Measurements from ENCODE around the gene LMNTD2.
A peak's percentile ranks its signal among the peaks of the same experiment; 100 is the strongest.

The LMNTD2 gene

DNA sequence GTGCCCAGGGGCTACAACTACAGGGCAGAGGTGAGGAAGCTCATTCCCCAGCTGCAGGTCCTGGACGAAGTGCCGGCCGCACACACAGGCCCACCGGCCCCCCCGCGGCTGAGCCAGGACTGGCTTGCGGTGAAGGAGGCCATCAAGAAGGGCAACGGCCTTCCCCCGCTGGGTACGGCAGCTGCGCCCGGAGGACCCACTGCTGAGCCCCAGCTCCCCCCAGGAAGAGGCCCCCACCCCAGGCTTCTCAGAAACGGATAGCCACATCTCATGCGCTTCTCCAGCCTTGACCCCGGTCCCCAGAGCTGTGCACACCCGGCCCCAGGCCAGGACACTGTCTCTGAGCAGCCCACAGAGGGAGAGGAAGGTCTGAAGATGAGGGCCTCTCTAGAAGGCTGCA is 9.4 kb downstream of the LMNTD2 start:
- DNase-seq: no peak

DNA sequence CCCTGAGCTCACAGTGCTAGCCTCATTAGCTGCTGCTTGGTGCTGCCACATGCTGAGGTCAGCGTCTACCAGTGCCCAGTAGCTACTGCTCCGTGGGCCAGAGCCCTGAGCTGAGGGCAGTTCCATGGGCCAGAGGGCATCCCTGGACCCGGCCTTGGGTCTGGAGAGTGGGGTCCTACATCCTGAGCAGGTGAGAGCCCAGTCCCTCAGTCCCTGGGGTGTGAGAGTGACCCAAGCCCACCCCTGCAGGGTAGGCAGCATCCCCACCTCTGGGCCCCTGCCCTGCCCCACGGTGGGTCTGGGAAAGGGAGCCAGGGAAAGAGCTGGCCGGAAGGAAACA is 9.8 kb downstream of the LMNTD2 start:
- DNase-seq: no peak

DNA sequence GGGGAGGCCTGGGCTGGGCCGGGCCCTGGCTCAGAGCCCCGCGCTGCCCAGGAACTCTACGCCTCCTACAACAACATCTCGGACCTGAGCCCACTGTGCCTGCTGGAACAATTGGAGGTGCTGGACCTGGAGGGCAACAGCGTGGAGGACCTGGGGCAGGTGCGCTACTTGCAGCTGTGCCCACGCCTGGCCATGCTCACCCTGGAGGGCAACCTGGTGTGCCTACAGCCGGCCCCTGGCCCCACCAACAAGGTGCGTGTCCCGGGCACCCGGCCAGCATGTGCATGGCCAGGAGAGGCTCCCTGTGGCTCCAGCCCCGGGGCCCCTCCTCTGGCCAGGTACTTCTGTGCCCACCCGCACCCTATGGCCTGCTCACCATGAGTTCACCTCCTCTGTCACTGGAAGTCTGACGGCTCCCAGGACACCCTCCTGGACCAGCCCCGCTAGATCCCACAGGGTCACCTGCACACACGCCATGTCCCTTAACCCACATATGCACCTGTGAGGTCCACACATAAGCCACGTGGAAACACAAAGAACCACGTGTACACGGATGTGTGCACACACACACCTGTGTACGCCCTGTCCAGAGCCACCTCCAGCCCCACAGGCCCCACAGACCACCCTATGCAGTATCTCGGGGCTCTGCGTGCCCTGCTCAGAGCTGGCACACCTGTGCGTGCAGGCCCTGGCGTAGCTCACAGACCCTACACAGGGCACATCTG is 10.4 kb downstream of the LMNTD2 start:
- no peak for DNase-seq

DNA sequence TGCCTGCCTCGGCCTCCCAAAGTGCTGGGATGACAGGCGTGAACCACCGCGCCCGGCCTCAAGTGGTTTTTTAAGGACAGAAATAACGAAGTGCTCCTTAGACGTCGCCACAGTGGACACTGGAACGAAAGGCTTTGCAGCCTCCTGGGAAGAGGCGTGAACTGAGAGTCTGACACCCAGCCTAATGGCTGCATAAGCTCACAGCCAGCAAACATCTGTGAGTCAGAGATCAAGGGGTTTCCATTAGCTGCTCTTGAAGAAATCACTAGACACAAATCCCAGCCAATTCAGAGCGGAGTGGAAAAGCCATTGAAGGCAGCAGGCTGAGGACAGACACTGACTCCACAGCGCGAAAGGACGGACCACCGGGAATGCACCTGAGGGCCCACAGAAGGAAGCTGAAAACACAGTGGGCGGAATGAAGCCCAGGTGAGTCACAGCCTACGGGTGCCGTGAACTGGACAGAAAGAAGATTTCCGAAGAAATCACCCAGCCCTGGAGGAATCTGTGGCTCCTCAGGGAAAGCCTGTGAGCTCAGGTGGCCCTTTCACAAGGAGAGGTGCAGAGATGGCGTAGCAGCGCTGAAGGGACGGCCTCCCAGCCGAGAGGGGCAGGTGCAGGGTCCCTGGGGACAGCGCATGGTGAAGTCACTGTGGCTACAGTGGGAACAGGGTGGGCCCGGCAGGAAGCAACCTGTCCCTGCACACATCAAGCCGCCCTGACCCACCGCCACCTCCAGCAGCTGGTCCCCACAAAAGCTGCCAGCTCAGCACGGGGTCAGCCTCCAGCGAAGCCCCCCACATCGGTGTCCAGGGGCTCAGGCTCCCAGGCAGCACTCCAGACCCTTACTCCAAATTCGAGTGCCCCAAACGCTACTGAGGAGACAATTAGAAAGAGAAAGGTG is 11.6 kb downstream of the LMNTD2 start:
- DNase-seq: no peak

DNA sequence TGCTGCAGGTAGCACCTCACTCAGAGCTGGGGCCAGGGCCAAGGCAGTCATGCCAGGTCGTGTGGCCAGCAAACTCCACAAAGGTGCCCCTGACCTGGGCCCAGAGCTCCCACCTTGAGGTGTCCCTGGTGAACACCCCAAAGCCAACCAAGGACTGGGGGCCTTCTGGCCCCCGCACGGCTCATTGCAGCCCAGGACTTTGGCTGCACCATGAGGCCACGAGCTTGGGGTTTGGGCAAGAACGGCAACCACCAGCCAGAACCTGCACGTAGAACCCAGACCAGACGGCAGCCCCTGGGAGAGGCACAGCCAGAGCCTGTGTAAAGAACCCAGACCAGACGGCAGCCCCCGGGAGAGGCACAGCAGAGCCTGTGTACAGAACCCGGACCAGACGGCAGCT is 15.4 kb downstream of the LMNTD2 start:
- DNase-seq: no peak

DNA sequence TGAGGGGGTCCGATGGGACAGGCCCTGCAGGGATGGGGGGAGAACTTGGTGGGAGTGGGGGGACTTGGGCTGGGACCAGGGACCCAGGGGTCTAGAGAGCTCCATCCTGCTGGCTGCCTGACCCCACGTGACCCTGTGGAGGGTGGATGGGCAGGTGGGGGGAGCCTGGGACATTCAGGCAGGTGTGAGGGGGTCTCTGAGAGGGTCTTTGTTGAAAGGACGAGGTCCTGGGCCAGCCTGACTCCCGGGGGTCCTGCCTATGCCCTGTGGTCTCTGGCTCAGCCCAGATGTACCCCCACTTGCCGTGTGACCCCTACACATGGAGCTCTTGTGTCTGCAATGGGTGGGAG is 15.7 kb downstream of the LMNTD2 start:
- DNase-seq: no peak

DNA sequence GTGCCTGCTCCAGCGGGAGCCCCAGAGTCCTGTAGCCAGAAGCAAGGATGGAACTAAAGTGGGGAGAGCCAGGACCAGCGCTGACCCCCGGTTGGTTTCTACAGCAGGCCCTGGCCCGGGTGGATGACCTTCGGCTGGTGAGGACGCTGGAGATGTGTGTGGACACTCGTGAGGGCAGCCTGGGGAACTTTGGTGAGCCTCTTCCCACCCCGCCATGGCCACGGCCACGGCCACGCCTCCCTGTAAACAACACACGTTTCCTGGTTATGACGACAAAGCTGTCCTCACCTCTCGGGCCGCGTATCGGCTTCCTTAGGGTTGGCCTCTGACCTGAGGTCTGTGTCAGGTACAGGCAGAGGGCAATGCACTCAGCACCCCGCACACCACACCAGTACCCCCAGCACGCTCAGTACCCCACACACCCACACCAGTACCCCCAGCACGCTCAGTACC is 19.1 kb downstream of the LMNTD2 start:
- no peak for DNase-seq

DNA sequence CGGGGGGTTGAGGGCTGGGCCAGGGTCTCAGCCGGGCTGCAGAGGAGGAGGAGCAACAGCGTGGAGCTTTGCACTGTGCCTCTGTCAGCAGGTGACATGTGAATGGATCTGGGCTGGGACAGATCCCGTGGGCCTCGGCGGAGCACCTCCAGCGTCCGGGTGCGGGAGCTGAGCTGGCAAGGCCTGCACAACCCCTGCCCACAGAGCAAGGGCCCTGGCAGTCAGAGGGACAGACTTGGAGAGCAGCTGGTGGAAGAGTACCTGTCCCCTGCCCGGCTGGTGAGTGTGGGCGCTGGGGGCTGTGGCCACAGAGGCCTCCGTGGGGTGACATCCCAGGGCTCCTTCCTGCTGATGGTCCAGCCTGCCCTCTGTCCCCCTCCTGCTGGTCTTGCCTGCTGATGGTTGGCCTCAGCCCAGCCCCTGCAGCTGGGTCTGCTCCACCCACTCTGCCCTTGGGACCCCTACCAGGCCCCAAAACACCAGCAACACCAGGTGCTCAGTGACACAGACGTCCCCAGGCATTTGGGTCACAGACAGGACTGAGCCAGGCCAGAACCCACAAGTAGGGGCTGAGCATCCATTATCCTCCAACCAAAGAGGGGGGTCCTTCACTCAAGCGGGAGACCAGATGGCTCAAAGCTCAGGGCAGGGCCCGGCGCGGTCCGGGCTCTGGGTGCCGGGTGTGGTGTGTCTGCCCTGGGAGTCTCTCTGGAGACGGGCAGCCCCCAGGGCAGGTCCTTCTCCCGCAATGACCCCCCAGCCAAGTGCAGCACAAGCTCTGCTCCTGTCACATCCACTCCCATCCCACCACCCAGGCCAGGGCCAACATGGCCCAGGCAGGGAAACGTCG is 19.7 kb downstream of the LMNTD2 start:
- DNase-seq: no peak

DNA sequence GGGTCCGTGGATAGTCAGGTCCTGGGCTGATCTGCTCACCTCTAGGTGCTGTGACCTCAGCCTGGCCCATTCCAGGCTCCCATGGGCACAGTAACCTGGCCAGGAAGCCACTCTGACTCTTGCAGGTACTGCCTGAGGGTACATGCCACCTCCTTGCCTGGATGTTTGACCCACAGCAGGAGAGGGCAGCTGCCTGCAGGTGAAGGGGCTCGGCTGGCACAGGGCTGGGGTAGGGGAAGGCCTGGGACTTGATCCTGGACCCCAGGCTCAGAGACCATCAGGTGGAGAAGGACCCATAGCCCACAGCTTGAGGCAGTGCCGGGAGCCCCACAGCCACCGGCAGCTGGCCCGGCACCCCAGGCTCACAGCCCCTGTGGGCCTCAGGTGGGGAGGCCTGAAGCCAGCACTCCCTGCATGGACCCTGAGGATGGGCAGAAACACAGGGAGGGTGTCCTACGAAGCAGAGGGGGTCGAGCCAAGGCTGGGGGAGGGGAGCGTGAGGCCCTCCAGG is 20.5 kb downstream of the LMNTD2 start:
- no peak for DNase-seq

DNA sequence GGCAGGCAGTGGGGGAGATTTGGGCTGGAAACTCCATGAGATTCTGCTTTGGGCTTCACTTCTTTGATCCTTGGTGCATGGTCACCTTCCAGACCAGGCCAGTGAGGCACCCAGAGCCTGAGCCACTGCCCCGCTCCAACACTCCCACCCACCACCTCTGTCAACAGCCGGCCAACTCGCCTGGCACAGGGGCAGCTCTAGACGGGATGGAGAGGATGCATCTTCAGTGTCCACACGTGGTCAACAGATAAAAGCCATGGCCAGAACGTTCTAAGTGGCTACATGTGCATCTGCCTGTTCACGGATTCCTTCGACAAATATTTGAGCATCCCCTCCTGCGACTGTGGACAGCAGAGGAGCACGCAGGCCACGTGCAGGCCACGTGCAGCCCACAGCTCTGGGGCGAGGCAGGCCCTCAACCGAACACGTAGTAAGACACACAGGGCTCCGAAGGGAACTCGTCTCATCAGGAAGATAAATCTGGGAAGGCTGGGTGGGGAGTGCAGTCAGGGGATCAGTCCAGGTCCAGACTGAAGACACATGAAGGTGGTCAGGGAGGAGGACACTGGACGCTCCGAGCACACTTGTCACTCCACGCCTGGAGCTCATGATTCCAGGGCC is 22.0 kb downstream of the LMNTD2 start:
- DNase-seq: no peak

DNA sequence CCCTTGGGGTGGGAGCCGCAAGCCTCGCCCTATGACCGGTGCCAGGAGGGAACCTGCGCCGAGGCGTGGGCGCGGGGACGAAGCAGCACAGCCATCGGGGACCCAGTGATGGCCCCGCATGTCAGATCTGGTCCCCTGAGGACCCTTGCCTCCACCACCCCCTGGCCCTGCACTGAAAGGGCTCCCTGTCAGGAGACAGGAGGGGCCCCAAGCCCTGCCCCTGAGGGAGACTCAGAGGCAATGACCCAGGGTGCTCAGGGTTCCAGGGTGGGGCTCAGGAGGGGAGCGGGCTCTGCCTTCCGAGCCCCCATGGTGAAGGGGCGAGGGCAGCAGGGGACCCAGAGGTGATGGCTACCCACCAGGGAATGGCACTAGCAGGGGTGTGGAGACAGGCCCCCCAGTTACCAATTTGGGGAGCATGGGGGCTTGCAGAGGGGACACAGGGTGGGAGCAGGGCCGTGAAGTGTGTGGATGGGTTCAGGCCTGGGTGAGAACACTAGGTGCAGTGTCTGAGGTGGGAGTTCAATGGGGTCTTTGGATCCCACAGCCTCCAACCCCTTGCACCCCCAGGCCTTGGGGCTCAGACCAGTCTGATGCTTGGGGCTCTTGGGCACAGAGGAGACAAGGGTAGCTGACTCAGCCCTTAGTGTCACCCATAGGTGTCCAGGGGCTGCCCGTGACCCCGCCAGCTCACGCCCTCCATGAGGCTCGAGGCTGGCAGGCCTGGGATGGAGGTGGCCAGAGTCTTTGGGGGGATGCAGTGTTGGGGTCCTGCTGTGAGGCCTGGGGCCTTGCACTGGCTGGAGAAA is 22.7 kb downstream of the LMNTD2 start:
- DNase-seq: no peak

DNA sequence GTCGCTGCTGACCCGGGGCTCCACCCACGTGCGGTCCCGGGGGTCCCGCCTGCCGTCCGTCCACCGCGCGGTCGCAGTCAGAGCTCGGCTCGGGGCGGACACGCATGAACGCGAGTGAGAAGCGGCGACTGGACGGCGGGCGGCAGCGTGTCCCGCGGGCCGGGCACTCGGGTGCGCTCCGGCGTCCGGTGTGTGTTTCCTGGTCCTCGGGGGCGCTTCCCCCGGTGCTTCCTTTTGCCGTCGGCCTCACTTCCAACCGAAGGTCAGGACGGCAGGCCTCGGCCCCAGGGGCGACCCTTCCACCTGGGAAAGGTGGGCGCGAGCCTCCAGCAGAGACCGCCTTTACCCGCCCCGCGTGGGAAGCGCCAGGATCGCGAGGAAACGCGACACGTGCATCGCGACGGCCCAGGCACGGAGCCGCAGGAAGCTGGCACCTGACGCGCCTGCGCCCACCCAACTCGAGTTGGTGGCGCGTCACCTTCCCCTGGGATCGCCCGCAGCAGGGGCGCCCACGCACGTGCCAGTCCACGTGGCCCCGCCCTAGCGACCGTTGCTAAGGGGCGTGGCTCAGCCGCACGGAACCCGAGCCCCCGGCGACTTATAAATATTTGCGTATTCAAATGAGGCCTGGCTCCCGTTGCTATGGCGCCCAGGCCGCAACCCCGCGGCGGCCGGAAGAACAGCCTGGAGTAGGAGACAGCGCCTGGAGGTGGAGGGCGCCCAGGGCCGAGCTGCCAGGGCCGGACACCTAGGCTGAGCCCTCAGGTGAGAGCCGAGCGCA is 23.5 kb downstream of the LMNTD2 start, which contains the start of gene LRRC56:
Gene LRRC56, plus strand, starts transcription at position 687 of the 781 bp plus-strand sequence. CDS start 3,158 bp downstream, outside the sequence.
- DNase-seq: peak; percentile 93

DNA sequence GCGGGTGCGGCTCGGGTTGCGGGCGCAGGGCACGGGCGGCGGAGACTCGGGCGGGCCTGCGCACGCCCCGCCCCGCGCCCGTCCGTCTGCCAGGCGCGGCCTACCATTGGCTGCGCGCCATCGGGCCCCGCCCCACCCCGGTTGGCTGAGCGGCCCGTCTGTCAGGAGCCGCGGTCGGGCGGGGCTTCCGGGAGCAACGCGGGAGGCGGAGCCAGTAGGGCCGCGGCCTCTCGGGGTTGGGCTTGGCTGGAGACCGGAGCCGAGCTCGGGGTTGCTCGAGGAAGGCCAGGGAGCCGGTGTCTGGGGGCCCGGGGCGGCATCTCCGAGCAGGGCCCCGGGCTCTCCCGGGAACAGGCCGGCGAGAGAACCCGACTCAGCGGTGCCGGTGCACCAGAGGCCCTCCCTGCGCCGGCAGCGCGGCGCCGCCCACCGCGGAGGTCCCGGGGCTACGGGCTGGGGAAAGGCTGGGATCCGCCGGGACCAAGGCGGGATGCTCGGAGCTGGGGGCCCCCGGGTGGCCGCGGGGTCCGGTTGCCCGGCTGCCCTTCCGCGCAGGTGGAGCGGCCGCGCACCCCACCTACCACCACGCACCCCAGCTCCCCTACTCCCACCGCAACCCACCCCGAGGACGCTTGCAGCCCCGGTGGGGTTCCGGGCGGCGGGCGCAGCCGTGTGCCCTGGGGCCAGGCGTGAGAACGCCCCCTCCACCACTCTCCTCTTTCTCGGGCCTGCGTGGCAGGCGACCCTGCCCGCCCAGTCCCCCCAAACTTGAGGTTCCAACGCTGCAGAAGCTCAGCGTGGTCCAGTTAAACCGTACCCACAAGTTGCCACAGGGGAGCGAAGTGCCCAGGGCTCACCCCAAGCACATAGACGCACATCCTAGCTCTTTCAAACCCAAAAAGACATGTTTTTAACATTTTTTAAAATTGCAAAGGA is 24.8 kb downstream of the LMNTD2 start, which contains the start of gene HRAS:
Gene HRAS, minus strand, starts transcription at position 58 of the 936 bp plus-strand sequence.
- peak; percentile 82 for DNase-seq

DNA sequence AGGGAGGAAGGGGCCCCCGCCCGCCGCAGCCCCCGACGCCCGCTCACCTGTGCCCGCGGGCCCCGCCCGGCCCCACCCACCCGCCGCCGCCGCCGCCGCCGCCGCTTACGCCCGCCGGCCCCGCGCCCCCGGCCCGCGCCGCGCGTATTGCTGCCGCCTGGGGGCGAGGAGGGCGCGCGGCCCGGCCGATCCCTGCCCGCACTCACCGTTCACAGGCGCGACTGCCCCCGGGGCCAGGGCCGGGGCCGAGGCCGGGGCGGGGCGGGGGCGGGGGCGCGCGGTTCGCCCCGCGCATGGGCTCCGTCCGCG is 25.4 kb downstream of the LMNTD2 start:
- no peak for DNase-seq

DNA sequence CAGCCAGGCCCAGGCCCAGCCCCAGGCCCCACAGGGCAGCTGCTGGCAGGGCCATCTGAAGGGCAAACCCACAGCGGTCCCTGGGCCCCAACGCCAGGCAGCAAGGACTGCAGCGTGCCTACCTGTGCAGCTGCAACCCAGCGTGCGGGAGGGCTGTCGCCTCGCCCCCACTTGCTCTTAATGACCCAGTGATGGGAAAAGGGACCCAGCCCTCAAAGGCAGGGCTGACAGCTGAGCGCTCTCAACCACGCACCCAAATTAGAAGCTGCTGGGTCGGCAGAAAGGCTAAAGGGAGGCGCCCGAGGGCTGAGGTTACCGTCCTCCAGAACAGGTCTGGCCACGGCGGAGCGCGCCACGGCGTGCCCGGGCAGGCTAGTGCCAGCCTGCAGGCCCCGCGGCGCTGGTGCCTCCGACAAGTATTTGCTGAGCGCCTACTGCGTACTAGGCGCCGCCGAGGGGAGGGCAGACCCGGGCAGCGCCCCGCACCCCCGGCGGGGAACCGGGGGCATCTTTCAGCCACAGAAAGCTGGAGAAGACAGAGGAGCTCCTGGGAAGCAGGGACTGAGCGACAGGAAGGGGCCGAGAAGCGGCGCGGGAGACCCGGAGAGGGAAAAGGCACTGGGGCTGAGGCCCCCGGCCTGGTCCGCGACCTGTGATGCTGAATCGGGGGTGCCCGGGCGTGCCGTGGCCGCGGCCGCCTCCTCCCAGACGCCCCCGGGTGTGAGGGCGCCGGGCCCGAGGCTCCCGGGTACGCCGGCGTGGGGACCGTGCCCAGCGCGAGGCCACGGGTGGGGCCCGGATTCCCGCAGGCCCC is 25.9 kb downstream of the LMNTD2 start:
- DNase-seq: peak; percentile 29

DNA sequence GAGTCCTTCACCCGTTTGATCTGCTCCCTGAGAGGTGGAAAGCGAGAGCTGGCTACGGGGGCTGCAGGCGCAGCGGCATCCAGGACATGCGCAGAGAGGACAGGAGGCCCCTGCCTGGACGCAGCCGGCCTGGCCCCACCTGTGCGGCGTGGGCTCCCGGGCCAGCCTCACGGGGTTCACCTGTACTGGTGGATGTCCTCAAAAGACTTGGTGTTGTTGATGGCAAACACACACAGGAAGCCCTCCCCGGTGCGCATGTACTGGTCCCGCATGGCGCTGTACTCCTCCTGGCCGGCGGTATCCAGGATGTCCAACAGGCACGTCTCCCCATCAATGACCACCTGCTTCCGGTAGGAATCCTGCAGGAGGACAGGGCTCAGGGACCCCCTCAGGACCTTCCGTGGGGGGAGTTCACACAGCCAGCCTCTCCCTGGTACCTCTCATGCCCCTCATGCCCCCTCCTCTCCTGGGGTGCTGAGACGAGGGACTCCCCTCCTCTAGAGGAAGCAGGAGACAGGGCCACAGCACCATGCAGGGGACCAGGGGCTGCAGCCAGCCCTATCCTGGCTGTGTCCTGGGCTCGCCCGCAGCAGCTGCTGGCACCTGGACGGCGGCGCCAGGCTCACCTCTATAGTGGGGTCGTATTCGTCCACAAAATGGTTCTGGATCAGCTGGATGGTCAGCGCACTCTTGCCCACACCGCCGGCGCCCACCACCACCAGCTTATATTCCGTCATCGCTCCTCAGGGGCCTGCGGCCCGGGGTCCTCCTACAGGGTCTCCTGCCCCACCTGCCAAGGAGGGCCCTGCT is 26.7 kb downstream of the LMNTD2 start:
- DNase-seq: no peak

DNA sequence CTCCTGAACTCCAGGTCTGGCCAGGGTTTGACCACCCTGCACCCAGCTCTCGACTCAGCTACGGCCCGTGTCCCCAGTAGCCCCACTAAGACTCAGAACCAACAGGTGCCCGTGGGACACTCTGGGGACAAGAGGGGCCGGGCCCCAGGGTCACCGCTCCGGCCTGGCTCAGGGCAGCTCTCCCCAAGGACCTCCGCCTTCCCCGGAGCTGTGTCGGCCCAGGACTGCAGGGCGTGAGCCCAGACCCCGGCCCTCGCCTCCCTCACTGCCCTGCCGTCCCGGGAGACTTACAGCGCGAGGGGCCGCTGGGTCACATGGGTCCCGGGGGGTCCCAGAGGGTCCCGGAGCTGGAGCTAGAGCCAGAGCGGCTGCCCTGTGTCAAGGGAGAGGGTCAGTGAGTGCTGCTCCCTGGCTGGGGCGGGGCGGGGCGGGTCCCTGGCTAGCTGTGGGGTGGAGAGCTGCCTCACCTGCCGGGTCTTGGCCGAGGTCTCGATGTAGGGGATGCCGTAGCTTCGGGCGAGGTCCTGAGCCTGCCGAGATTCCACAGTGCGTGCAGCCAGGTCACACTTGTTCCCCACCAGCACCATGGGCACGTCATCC is 27.5 kb downstream of the LMNTD2 start:
- no peak for DNase-seq

Data from DMS153 (cell line).